Fibroblast of skin of scalp (primary cell): ENCODE measurements around the gene STX17. TPM values are rescaled to one million over a fixed set of nuclear protein-coding genes. Genes with fewer than 3 reads are reported as not detected.
"Not testable (repeated sequence)": the region's sequence is repeated elsewhere in the genome, so short reads cannot be mapped to it uniquely, and the experiment has no call there.

Experiments
- DNase-seq: peaks from one replicate; pipeline ENCODE4 v3.0.0-alpha.2; 2013
- polyA plus RNA-seq, 2 experiments: library from polyadenylated mRNA; unstranded; fragments of 120-200 nt; gene quantifications; one replicate each; pipeline ENCODE4 v1.2.1, GENCODE V29; 2013; ENCODE audit not compliant: insufficient read length in 2 of 2

The STX17 gene
- polyA plus RNA-seq (2013, experiment 1 of 2; ENCODE audit: insufficient read length) = 9.3 TPM
- polyA plus RNA-seq (2013, experiment 2 of 2; ENCODE audit: insufficient read length) = 10.1 TPM

DNA sequence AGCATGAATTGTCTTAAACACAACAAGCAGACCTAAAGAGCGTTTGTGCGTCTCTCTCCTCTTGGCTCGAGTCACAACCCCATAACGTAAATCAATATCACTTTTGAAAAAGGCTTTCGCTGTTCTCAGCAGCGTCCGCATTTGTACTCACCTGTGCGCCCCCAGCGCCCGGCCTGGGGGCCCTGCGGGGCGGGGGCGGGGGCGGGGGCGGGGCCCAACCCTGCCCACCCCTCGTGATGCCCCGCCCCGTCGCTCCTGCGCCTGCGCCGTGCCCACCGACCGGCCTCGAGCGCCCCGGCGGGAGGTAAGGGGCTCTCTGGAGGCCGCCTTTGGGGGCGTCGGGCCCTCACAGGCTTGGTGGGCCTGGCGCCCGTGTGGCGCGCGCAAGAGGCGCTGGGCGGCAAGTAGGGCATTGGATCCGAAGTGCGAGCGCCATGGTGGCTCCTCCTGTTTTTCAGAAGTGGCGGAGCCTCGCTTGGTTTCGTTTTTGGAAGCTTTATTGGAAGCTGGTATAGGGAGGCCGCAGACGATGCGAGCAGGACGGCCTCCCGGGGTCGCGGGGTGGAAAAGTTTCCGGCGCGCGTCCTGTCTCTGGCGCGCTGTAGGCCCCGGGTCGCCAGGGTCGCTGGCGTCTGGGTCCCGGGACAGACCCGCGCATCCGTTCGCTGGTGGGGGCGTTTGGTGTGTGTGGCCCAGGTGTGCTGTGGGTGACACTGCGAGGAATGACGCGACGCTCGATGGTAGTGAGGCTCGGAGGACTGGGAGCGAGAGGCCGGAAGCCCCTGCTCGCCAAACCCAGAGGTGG is at the start of gene STX17:
TSS of gene STX17 (plus strand) at position 252 of the 805 bp plus-strand sequence. CDS start 8,586 bp downstream, outside the sequence.
- DNase-seq = peak; percentile 77

DNA sequence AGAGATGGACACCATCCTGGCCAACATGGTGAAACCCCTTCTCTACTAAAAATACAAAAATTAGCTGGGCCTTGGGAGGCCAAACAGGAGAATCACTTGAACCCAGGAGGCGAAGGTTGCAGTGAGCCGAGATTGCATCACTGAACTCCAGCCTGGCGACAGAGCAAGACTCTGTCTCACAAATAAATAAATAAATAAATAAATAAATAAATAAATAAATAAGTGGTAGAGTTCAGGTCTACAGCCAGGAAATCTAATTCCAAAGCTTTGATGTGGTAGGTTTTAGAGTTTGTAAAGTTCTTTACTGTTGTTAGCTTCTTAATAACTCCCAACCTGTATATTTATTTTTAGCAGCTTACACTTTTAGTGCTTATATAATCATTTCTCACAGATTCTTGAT is 48.9 kb upstream of the STX17 start:
- DNase-seq = not testable (repeated sequence)

DNA sequence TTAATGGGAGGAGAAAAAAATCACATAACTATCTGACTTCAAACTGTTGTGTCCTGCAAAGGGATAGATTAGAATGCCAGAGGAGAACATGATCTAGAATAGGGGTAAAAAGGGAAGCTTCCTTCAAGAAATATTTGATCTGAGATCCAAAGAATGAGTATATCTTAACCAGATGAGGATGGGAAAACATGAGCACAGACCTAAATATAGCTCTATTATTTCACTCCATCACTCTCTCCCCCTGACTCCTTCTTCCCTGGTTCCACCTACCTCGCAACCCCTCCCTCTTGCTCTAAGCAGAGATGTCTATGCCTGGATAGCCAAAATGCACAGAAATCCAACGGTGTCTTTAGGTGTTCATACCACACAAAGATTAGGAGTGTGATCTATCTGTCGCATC is 48.4 kb upstream of the STX17 start:
- no peak for DNase-seq

DNA sequence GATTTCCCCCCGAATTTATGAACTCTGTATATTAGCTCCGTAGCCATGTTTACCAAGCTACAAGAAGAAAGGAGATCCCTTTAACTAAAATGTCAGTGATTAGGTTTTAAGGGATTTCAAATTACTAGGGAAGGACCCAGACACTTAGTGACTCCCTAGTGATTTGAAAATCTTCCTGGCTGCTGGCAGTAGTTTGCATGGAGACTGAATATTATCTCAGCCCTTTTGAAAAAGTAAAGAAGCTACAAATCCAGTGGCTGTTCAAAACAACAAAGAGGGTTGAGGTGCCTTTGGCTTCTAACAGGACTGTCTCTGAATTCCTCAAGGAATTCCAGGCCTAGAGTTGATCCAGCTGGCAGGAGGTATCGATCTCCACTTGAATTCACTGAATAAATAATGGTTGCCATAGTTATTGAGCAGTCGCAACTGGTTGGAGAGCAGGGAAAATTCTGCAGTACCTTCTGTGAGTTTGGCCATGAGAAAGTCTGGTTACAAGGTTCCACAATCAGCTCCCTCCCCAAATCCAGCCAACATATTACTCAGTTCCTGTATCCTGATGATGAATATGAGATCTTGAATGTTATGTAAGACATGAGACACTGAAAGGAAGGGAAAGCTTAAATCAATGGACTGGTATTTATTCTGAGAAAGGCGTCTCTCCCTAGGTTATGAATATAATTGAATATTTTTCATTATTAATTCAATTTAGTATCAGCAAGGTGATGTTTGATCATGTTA is 47.0 kb upstream of the STX17 start:
- DNase-seq = no peak

DNA sequence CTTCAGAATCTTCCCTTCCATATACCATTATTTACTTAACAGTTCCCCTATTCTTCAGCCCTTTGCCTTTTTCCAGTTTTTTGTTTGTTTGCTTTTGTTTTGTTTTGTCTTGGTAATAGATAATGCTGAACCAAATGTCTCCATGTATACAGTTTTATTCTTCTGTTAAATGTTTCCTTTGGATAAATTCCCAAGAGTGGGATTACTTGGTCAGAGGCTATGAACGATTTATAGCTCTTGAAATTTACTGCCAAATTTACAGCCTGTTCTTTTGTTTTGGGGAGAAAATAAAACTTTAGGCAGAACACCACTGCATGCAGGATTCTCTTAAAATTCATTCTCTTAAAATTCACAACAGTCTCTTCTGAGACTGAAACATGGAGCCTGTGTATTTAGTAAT is 46.2 kb upstream of the STX17 start:
- no peak for DNase-seq

DNA sequence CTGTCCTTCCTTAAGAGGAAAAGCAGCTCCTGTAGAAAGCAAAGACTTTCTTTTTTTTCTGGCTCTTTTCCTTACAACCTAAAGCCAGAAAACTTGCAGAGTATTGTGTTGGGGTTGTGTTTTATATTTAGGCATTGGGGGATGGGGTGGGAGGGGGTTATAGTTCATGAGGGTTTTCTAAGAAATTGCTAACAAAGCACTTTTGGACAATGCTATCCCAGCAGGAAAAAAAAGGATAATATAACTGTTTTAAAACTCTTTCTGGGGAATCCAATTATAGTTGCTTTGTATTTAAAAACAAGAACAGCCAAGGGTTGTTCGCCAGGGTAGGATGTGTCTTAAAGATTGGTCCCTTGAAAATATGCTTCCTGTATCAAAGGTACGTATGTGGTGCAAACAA is 42.5 kb upstream of the STX17 start:
- DNase-seq = no peak

DNA sequence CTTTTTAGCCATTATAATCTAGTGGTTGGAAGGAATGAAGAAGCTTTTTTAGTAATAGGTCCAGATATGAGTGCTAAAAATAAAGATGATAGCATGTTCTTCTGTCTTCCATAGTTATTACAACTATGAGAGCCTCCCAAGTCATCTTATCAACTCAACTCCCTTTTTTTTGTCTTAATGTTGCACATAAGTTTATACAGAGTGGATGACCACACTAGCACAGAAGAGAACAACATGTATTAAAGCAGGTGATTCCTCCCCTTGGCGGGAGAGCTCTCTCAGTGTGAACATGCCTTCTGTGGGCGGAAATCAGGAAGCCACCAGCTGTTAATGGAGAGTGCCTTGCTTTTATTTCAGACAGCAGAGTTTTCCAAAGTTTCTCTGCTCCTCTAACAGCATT is 40.1 kb upstream of the STX17 start:
- no peak for DNase-seq

DNA sequence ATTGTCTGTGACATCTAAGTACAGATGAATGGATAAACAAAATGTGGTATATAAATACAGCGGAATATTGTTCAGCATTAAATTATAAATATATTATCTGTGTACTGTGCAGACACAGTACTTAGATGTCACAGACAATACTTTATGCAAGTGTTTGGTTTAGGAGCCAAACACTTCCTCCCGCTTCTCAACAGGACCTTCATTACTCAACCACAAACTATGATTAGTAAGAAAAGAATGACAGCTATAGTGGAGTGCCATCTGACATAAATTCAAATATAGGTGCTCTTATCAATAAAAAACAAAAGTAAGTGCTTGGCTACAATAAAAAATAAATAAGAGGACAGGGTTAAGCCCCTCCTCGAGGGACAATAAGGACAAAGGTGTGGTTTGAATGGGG is 38.9 kb upstream of the STX17 start:
- DNase-seq = peak; percentile 18

DNA sequence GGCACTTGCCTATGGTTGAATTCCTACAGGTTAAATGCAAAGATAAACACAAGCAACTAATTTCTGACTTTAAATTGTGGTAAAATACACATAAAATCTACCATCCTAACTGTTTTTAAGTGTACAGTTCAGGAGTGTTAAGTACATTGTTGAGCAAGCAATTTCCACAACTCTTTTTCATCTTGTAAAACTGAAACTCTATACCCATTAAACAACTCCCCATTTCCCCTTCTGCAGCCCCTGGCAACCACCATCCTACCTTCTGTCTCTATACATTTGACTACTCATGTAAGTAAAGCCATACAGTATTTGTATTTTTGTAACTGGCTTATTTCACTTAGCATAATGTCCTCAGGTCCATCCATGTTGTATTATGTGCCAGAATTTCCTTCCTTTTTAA is 38.5 kb upstream of the STX17 start:
- no peak for DNase-seq

DNA sequence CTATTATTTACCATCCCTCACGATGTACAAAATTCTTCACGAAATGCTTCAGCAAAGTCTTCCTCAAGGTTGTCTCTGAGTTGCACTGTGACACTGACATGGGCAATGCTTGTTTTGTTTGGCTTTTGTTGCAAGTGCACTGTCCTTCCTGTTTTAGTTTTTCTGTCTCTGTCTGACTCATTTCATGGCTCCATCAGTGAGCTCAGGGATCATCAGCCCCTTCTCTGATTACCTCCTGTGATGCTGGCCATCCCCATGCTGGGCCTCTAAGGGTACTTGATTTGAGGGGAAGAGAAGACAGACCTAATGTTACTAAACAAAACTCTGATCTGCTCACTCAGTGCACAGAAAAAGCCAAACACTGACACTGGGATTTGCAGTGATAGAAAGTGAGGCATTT is 37.6 kb upstream of the STX17 start:
- peak; percentile 18 for DNase-seq

DNA sequence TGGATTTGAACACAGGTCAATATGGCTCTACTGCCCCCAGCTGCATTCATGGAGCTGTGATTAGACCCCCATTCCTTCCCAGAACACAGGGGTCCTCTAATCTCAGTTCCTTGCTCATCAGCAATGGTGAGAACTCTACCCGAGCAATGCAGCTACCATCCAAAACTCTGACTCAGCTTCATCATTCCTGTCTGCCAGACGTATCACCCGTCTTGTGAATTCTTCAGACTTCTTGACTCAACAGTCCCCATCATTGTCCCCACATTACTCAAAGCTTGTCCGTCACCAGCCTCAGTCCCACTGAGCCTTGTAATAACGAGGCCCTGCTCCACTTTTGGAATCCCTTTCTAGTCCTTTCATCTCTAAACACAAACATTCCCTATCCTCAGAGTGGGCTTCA is 36.3 kb upstream of the STX17 start:
- peak; percentile 60 for DNase-seq

DNA sequence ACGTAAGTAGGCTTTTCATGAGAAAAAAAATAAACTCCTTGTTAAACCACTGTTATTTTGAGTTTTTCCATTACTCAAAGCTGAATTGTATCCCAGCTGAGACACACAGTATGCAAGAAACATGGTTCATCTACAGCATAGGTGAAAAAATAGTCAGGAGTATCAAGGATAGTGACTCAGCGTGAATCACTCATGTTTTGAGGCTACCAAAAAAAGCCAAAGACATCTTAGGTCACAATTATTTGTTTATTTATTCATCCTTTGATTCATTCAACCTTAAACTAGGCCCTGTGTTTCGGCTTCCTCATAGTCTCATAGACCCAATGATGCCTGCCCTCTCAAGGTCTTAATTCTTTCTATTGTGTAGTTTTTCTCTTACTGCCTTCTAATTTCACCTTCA is 32.9 kb upstream of the STX17 start:
- DNase-seq = peak; percentile 10

DNA sequence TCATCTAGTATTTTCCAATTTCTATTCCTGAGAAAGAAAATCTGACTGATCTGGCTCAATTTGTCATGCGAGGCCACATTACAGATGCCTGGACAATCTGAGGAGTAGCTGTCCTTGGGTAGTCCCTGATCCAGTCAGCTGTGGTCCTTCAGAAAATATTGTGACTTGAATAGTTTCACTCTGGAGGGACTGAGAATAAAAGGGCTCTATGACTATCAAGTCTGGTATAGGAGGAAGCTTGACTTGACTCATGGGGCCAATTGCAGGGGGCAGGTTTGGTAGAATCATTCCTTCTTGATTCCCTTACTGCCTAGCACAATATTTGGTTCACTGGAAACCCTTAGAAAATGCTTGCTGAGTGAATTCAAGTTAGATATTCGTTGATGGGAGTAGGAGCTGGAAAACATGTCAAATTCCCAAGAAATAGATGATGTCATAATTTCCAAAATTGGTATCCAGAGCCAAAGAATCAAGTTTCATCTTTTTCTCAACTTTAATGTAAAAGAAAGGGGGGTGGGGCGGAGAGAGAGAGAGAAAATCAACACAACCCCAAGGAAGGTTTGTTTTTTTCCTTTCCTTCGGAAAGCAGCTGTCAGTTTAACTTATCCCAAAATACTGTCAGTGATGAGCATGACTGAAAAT is 32.4 kb upstream of the STX17 start:
- no peak for DNase-seq

DNA sequence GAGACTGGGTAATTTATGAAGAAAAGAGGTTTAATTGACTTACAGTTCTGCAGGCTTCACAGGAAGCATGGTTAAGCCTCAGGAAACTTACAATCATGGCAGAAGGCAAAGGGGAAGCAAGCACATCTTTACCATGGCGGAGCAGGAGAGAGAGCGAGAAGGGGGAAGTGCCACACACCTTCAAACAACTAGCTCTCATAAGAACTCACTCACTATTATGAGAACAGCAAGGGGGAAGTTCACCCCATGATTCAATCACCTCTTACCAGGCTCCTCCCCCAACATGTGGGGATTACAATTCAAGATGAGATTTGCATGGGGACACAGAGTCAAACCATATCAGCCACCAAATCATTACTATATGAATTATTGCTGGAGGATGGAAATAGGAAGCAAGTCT is 30.3 kb upstream of the STX17 start:
- no peak for DNase-seq

DNA sequence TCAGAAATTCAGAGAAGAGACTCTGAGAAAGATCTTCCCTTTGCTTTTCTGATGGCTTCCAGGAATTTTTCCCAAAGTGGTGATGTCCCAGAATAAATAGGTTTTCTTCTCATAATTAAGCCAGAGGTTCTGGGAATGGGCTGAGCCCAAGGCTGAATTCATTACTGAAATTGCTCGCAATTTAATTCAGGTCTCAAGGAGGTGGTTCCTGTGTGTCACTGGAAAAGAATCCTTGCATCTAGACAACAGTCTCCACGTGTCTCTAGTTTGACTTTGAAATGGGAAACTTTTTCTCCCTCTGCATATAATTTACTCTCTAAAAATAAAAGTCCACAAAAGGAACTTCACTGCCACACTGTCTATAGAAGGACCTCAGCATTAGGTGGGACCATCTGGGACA is 27.8 kb upstream of the STX17 start:
- peak; percentile 12 for DNase-seq

DNA sequence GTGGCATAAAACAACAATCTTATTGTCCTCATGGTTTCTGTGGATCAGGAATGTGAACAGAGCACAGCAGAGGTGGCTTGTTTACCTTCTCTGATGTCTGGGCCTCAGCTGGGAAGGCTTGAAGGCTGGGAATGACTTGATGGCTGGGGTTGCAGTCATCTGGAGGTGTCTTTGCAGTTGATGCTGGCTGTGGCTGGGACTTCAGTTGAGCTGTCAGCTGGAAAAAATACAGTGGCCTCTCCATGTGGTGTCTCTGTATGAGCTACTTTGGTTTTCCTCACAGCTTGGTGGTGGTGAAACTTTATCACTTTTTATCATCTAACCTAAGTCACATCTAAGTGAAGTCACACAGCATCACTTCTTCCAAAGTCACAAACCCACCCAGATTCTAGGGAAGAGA is 24.7 kb upstream of the STX17 start:
- no peak for DNase-seq

DNA sequence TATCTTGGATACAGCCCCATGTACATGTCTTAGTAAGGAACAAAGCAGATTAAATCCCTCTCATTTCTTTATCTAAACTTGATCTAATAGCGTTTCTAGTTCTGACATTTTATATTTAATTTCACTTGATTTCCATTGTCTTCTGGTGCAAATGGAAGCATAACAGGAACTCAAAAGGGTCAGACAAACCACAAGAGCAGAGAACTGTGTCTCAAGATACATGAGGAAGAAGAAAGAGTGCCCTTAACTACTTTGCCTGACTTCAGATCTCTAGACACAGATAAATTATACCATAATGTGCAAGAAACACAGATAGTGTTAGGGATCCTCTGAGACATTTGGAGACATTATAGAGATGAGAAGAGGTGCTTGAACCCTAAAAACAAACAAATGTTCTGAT is 20.7 kb upstream of the STX17 start:
- DNase-seq = no peak

DNA sequence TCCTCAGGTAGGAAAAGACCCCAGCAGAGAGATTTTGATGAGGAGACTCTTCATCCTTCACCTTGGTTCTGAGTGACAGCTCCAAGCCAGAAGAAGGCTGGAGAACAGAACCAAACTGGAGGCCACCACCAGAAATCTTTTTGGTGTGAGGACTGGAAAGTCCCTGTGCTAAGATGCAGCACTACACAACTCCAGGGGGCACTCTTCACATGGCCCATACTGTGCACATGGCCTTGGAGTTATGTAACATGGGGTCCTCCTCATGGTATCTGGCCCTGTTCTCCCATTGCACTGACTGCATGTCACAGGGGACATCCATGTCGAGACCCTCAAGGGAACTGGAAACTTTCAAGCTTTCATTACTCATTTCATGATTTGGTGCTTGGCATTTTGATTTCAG is 17.3 kb upstream of the STX17 start:
- DNase-seq = no peak

DNA sequence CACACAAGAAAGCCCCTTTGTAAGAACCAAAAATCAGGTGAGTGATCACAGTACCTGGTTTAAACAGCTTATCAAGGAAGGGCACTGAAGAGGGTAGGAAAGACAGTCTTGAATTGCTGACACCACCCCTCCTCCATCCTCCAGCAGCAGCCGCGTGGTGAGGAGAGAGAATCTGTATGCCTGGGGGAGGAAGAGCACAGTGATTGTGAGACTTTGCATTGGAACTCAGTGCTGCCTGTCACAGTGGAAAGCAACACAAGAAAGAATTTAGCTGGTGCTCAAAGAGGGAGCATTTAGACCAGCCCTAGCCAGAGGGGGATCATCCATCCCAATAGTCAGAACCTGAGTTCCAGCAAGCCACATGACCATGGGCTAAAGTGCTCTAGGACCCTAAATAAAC is 11.6 kb upstream of the STX17 start:
- no peak for DNase-seq

DNA sequence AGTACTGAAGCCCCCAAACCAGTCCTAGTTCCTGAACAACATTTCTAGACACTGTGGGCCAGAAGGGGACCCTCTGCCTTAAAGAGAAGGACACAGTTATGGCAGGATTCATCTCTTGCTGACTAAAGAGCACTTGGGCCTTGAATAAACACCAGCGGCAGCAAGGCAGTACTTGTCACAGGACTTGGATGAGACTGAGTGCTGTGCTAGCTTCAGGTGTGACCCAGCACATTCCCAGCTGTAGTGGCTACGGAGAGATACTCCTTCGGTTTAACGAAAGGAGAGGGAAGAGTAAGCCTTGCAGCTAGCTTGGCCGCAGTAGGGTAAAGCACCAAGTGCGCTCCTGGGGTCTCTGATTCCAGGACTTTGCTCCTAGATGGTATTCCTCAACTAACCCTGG is 10.9 kb upstream of the STX17 start:
- no peak for DNase-seq

DNA sequence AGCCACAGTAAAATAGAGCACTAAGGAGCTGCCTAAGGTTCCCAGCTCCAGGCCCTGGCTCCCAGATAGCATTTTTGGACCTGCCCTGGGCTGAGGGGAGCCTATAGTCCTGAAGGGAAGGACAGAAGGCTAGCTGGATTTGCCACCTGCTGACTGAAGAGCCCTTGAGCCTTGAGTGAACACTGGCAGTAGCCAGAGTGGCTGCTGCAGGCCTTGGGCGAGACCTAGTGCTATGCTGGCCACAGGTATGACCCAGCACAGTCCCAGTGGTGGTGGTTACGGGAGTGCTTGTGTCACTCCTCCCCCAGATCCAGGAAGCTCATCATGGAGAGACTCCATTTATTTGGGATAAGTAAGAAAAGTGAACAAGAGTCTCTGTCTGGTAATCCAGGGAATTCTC is 10.3 kb upstream of the STX17 start:
- no peak for DNase-seq

DNA sequence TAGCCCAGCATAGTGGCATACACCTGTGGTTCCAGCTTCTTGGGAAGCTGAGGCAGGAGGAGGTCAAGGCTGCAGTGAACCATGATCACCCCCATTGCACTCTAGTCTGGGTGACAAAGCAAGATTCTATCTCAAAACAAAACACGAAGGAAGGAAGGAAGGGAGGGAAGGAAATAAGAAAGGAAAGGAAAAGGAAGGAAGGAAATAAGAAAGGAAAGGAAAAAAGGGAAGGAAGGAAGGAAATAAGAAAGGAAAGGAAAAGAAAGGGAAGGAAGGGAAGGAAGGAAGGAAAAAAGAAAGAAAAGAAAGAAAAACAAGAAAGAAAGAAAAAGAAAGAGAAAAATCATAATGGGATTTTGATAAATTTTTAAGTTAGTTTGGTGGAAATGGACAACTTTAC is 3.1 kb upstream of the STX17 start:
- DNase-seq = no peak

DNA sequence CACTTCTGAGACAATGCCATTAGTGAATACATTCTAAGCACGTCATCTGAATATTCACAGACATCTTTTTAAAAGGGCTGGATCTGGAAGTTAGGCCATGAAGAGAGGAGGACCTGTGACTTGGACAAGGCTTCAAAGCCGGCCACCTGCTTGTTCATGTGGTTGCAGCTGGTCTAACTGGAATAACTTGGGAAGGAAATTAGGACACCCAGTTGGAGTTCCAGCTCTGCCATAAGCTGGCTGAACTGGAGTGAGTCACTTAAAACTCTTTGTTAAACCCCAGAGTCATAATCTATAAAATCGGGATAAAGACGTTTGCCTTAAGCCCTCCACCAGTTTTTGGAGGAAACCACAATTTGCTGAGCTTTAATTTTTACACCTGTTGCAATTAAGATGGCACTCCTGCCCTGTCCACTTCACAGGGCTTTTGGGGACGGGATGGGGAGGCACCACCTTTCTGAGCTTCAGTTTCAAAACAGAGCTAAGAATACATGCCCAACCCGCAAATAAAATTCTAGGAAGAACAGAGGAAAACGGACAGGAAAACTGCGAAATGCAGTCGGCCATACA is 536 bp upstream of the STX17 start:
- no peak for DNase-seq
